HG03439 (cell line): ENCODE data around the gene KRT83.
"Not testable (repeated sequence)": the region's sequence is repeated elsewhere in the genome, so short reads cannot be mapped to it uniquely, and the experiment has no call there.

Experiments used
- ATAC-seq: cut with Tn5 transposase; IDR thresholded peaks from one replicate; pipeline ENCODE4 v1.9.1; 2021; ENCODE audit warnings: mild to moderate bottlenecking, moderate library complexity; ENCODE audit not compliant: unreplicated experiment

Gene KRT83

GRCh38 chr12:52287816-52288805 lies 33.1 kb downstream of the KRT83 start:
- not testable (repeated sequence) for ATAC-seq

GRCh38 chr12:52286857-52287785 lies 34.1 kb downstream of the KRT83 start:
- ATAC-seq: not testable (repeated sequence)

GRCh38 chr12:52285851-52286530 lies 35.2 kb downstream of the KRT83 start:
- ATAC-seq: no peak

GRCh38 chr12:52285172-52285745 lies 35.9 kb downstream of the KRT83 start:
- ATAC-seq: no peak

- no peak for ATAC-seq
Measured at GRCh38 chr12:52284562-52285171, 36.5 kb downstream of the KRT83 start.

GRCh38 chr12:52280796-52281560 lies 40.2 kb downstream of the KRT83 start:
- no peak for ATAC-seq

GRCh38 chr12:52280319-52280795 lies 40.8 kb downstream of the KRT83 start:
- no peak for ATAC-seq

- no peak for ATAC-seq
Measured at GRCh38 chr12:52279422-52280318, 41.5 kb downstream of the KRT83 start.

GRCh38 chr12:52278575-52279421 lies 42.4 kb downstream of the KRT83 start:
- ATAC-seq: peak; percentile 66

GRCh38 chr12:52277486-52278245 lies 43.5 kb downstream of the KRT83 start:
- no peak for ATAC-seq

- ATAC-seq: no peak
Measured at GRCh38 chr12:52275686-52276085, 45.5 kb downstream of the KRT83 start.

- ATAC-seq: no peak
Measured at GRCh38 chr12:52274521-52275120, 46.6 kb downstream of the KRT83 start, which contains the start of gene KRT86. KRT86 (plus strand) TSS chr12:52274645; CDS start chr12:52301917, 27,272 bp downstream.

GRCh38 chr12:52271158-52271557 lies 50.0 kb downstream of the KRT83 start:
- no peak for ATAC-seq

- ATAC-seq: no peak
Measured at GRCh38 chr12:52270541-52271070, 50.6 kb downstream of the KRT83 start.

- no peak for ATAC-seq
Measured at GRCh38 chr12:52268212-52268611, 53.0 kb downstream of the KRT83 start.

- ATAC-seq: no peak
Measured at GRCh38 chr12:52267699-52268098, 53.5 kb downstream of the KRT83 start.
